ENCODE results near the gene RAD51B.

DNA sequence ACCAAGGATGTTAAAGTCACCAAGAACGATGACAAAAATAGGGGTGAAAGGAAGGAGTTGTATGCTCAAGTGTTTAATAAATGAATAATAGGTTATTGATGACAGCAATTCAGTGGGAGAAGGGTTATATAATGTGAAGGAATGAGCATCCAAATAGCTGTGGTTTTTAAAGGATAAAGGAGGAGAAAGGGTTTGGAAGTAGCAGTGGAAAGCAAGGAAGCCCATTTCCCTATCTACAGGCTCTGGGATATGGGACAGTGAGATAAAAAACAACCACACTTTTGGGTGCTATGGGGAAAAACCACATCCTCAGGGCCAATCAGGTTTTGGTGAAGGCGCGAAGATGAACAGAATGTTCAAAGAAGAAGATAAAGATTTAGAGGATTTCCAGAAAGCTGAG lies 714.7 kb downstream of the RAD51B start:
- TF ChIP-seq, protein P1, sequence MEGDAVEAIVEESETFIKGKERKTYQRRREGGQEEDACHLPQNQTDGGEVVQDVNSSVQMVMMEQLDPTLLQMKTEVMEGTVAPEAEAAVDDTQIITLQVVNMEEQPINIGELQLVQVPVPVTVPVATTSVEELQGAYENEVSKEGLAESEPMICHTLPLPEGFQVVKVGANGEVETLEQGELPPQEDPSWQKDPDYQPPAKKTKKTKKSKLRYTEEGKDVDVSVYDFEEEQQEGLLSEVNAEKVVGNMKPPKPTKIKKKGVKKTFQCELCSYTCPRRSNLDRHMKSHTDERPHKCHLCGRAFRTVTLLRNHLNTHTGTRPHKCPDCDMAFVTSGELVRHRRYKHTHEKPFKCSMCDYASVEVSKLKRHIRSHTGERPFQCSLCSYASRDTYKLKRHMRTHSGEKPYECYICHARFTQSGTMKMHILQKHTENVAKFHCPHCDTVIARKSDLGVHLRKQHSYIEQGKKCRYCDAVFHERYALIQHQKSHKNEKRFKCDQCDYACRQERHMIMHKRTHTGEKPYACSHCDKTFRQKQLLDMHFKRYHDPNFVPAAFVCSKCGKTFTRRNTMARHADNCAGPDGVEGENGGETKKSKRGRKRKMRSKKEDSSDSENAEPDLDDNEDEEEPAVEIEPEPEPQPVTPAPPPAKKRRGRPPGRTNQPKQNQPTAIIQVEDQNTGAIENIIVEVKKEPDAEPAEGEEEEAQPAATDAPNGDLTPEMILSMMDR (conservative IDR thresholded peaks at IDR 0.05; ENCODE audit: low read depth, low read length) = no peak
- no peak for TF ChIP-seq EZH2phosphoT487 (IDR thresholded peaks at IDR 0.05; ENCODE audit: borderline replicate concordance, low read length)

Data from PC-3 (cell line).